Fibroblast of skin of abdomen (primary cell): Measurements from ENCODE around the gene SPRR1B.
"Not testable (repeated sequence)": the region's sequence is repeated elsewhere in the genome, so short reads cannot be mapped to it uniquely, and the experiment has no call there.

ENCODE experiments used
- DNase-seq: peaks from one replicate; pipeline ENCODE4 v3.0.0-alpha.2; 2013

SPRR1B gene

DNA sequence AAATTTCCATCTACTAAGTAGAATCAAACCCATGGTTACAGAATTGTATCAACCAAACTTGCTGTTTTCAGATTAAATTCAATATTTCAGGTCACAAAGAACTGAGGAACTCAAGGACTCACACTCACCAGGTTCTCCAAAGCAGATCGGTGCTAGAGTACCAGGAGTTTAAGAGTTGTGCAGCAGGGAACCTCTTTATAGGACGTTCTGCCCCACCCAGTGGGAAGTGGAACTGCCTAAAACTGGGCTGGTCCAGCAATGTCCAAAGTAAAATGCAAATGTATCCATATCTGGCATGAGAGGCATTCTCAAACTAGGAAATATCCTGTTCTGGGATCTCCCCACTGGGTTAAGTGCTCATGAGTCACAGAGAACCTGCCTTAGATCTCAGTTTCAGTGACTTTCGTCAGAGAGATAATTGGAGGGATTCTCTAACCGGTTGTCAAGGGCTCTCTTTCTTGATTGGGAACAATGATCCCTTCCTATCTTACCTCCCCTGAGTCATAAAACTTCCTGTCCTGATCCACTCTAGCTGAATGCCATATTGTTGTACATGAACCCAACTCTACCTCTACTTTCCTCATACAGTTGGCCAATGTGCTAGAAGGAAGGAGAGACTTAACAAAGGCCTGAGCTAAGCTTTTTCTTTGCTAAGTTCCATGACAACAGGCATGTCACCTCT lies 10.1 kb downstream of the SPRR1B start, which contains the start of gene SPRR2D:
Gene SPRR2D, minus strand, starts transcription at position 171 of the 682 bp plus-strand sequence. CDS start 774 bp downstream, outside the sequence.
- no peak for DNase-seq

DNA sequence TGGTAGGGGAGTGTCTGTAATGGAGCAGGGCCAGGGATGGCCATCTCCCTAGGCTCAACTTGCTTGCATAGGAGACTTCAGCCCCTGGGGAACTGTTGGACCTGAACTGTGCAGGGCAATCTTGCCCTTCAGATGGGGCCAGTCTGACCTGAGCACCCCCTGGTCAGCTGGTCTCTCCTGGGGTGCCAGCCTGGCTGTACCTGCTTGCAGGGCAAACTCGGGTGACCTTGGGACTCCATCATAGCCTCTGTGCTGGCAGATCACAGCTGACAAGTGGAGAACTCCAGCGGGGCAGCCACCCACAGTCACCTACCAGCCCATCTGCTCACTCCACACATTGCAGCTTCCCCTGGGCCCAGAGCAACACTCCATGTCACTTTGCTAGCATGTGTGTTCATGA lies 18.2 kb downstream of the SPRR1B start:
- no peak for DNase-seq

DNA sequence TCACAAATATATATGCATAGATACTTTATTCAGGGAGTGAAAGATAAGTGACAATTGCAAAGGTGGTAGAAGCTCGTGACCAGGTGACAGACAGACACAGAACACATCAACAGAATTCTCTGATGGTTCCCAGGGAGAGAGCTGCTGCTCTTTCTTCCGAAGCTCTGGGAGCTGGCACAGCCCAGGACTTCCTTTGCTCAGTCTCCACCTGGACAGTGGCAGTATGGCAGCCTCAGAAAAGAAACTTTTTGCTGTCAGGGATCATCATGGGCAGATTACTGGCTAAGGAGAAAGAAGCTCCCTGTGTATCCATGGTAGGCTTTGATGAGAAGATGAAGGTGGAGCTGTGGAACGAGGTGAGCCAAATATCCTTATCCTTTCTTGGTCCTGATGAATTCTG lies 25.1 kb downstream of the SPRR1B start:
- DNase-seq = not testable (repeated sequence)

DNA sequence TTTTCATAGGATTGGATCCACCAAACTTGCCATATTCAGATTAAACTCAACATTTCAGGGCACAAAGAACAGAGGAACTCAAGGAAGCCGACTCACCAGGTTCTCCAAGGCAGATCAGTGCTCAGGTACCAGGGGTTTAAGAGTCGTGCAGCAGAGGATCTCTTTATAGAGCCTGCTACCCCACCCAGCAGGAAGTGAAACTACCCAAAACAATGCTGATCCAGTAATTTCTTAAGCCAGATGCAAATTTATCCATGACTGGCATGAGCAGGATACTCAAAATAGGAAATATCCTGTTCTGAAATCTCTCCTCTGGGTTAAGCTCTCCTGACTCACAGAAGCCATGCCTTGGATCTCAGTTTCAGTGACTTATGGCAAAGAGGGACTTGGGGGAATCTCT lies 26.4 kb downstream of the SPRR1B start, which contains the start of gene SPRR2A:
Gene SPRR2A, minus strand, starts transcription at position 138 of the 400 bp plus-strand sequence. CDS start 777 bp downstream, outside the sequence.
- DNase-seq = no peak

DNA sequence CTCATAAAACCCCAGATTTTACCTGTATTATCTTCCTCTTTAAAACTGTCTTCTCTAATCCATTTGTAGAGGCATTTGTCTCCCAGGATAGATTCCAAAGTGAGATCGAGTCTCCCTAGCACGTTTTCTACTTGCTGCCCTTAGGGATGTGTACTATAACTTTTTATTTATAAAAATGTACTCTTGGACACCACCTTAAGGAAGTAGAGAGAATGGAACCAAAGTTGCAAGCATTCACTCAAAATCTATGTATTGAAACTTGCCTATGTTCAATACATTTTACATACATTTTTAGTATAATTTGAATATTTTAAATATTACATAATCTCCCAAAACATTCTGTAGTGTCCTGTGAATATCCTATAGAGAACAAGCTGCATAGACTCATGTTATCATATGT lies 27.2 kb downstream of the SPRR1B start:
- DNase-seq = no peak

DNA sequence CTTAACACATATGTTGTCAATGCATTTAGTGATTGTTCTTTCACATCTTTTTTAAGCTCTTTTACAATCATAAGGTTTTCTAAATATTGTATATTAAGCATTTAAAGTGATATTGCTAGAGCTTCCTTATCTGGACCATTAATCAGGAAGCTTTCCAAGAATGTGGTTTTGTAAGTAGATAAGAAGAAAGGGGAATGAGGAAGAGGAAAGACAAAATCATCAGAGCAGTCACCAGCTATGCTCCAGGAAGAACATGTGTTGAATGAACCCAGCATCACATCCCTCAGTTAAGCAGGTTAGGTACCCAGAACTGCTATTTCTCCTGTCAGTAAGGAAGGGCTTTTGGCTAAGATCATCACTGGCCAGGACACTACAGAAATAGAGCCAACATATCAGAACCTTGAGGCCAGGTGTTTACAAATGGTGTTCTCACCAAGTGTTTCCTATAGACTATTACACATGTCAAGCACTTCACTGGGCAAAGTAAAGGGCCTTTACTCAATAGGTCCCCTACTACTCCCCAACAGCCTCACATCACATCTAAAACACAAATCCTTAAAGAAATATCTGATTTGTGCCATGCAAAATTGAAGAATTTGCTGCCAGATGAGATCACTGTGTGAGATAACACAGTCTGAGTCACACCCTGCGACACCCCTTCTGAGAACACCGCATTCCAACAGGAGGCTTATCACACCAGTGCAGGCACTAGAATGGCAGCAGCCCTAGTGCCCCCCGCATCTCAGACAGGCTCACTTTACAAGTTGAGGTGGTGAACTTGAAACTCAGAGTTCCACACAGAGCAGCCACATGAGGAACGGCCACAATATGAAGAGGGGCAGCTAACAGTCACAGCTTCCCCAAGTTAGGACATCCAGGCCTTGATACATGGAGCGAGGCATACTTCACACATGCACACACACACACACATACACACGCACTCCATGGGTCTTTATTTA lies 28.1 kb downstream of the SPRR1B start:
- no peak for DNase-seq

DNA sequence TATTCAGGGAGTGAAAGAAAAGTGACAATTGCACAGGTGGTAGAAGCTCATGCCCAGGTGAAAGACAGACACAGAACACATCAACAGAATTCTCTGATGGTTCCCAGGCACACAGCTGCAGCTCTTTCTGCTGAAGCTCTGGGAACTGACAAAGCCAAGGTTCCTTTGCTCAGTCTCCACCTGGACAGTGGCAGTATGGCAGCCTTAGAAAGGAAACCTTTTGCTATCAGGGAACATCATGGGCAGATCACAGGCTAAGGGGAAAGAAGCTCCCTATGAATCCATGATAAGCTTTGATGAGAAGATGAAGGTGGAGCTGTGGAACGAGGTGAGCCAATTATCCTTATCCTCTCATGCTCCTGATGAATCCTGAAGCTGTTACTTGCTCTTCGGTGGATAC lies 39.2 kb downstream of the SPRR1B start:
- no peak for DNase-seq

DNA sequence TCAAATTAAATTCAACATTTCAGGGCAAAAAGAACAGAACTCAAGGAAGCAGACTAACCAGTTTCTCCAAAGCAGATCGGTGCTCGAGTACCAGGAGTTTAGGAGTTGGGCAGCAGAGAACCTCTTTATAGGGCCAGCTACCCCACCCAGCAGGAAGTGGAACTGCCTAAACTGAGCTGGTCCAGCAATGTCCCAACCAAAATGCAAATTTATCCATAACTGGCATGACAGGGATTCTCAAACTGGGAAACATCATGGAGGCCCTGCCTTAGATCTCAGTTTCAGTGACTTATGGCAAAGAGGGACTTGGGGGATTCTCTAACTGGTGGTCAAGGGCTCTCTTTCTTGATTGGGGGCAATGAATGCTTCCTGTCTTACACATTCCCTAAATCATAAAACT lies 40.5 kb downstream of the SPRR1B start, which contains the start of gene SPRR2B:
Gene SPRR2B, minus strand, starts transcription at position 101 of the 400 bp plus-strand sequence. CDS start 772 bp downstream, outside the sequence.
- no peak for DNase-seq

DNA sequence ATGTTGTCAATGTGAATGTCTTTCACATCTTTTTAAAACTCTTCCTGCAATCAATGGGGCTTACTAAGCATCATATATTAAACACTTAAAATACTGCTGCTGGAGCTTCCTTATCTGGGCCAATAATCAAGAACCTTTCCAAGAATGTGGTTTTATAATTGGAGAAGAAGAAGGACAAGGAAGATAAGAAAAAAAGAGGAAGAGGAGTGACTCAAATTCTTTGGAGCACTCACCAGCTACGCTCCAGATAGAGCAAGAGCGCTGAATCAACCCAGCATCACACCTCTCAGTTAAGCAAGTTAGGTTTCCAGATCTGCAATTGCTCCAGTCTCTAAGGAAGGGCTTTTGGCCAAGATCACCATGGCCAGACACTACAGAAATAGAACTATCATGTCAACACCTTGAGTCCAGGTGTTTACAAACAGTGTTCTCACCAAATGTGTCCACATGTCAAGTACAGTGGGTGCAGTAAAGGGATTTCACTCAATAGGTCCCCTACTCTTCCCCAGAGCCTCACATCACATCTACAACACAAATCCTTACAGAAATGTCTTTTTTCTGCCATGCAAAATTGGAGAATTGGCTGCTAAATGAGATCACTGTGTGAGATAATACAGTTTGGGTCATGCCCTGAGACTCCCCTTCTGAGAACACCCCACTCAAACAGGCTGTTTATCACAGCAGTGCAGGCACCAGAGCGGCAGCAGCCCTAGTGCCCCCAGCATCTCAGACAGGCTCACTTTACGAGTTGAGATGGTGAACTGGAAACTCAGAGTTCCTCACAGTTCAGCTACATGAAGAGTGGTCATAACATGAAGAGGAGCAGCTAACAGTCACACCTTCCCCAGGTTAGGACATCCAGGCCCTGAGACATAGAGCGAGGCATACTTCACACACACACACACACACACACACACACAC lies 42.1 kb downstream of the SPRR1B start:
- DNase-seq = no peak

DNA sequence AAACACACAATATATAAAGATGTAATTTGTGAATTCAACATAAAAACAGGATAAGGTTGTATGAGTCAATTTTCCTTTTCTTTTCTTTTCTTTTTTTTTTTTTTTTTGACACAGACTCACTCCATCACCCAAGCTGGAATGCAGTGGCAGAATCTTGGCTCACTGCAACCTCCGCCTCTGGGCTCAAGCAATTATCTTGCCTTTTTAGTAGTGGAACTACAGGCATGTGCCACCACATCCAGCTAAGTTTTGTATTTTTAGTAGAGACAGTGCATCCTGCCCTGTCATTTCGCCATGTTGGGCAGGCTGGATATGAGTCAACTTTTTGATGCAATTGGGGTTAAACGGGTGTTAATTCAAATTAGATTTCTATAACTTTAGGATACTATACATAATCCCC lies 50.7 kb downstream of the SPRR1B start:
- DNase-seq = no peak
